Gastroesophageal sphincter (tissue), 3 donors: ENCODE measurements around the gene OSGIN1.

Experiments used
- CTCF ChIP-seq, 4 experiments: fragments of 200-600 bp in 2 of 4; fragments of 450-650 bp in 2 of 4; sonication (generic) in 1 of 4; IDR thresholded peaks; one replicate each; pipeline ENCODE4 v1.5.1; 2017 to 2019; ENCODE audit warnings: antibody characterized with exemption in 4 of 4, mild to moderate bottlenecking in 2 of 4, moderate library complexity in 2 of 4
- POLR2A ChIP-seq, 2 donors: fragments of 450-650 bp; IDR thresholded peaks; one replicate each; pipeline ENCODE4 v1.6.1; 2017; ENCODE audit warnings: antibody characterized with exemption in 2 of 2, mild to moderate bottlenecking in 2 of 2, moderate library complexity in 1 of 2

DNA sequence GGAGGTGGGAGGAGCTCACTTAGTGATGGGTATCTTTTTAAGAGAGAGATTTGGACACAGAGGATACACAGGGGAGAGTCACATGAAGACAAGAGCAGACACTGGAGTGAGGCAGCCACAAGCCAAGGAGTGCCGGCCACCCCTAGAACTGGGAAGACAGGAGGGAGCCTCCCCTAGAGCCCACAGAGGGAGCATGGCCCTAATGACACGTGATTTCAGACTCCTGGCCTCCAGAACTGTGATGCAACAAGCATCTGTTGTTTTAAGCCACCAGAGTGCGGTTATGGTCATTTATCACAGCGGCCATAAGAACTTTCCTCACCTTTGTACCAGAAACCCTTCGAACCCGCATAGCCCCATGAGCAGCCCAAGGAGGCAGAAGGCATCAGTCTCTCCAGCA lies 56.2 kb downstream of the OSGIN1 start:
- no peak for TF ChIP-seq CTCF (IDR thresholded peaks at IDR 0.05)
- no peak for TF ChIP-seq POLR2A (IDR thresholded peaks at IDR 0.05)
